ENCODE measurements around the gene COPS6. TPM values are rescaled to one million over a fixed set of nuclear protein-coding genes. Genes with fewer than 3 reads are reported as not detected.

COPS6 gene
- total RNA-seq, 1 donor from 2014 or later = 103 TPM

DNA sequence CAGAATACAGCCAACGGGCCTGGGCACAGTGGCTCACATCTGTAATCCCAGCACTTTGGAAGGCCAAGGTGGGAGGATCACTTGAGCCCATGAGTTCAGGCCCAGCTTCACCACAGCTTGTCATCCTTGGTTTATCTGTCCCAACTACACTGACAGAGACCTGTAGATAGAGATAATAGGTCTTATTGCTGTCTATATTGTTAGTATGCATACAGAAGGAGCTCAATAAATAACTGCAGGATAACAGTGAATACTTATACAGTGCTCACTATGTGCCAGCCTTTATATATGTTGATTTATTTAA lies 31.9 kb downstream of the COPS6 start:
- H3K4me1 Mint-ChIP-seq = peaks cover 20% of the 10 kb centered on the region
- DNase-seq (ENCODE audit: low spot score in 2 of 2, unreplicated experiment in 2 of 2) = no peak
- no peaks in the 10 kb centered on the region for H3K9me3 Mint-ChIP-seq
- TF ChIP-seq, protein P1, sequence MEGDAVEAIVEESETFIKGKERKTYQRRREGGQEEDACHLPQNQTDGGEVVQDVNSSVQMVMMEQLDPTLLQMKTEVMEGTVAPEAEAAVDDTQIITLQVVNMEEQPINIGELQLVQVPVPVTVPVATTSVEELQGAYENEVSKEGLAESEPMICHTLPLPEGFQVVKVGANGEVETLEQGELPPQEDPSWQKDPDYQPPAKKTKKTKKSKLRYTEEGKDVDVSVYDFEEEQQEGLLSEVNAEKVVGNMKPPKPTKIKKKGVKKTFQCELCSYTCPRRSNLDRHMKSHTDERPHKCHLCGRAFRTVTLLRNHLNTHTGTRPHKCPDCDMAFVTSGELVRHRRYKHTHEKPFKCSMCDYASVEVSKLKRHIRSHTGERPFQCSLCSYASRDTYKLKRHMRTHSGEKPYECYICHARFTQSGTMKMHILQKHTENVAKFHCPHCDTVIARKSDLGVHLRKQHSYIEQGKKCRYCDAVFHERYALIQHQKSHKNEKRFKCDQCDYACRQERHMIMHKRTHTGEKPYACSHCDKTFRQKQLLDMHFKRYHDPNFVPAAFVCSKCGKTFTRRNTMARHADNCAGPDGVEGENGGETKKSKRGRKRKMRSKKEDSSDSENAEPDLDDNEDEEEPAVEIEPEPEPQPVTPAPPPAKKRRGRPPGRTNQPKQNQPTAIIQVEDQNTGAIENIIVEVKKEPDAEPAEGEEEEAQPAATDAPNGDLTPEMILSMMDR (IDR thresholded peaks at IDR 0.05; ENCODE audit: unreplicated experiment) = no peak
- H3K27me3 Mint-ChIP-seq (ENCODE audit: low read depth) = no peaks in the 10 kb centered on the region
- peaks cover 8% of the 10 kb centered on the region for H3K36me3 Mint-ChIP-seq
- H3K27ac Mint-ChIP-seq = peak overlapping the region; percentile 99
- peak overlapping the region; percentile 94 for H3K4me3 Mint-ChIP-seq

DNA sequence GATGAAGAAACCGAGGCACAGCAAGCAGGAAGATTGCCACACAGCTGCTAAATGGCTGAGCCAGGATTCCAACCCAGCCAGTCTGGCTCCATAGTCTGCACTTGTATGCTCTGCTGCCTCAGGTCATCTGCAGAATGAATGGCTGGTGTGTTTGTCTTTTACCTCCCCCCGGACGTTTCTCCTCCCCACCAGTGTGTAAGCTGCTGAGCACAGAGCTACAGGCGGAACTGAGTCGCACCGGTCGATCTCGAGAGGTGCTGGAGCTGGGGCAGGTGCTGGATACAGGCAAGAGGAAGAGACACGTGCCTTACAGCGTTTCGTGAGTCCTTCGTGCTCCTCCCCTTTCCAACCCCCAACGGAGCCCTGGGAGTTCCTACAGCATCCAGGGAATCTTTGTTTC lies 33.3 kb downstream of the COPS6 start:
- Mint-ChIP-seq H3K36me3 (peaks cover 2% of the 10 kb centered on the region), H3K4me3 (no peak overlapping the region), H3K27ac (no peak overlapping the region), H3K4me1 (peaks cover 29% of the 10 kb centered on the region), H3K9me3 (no peaks in the 10 kb centered on the region), H3K27me3 (ENCODE audit: low read depth) (no peaks in the 10 kb centered on the region)
- DNase-seq (ENCODE audit: low spot score in 2 of 2, unreplicated experiment in 2 of 2) = no peak
- TF ChIP-seq, protein P1 (IDR thresholded peaks at IDR 0.05; ENCODE audit: unreplicated experiment) = no peak

DNA sequence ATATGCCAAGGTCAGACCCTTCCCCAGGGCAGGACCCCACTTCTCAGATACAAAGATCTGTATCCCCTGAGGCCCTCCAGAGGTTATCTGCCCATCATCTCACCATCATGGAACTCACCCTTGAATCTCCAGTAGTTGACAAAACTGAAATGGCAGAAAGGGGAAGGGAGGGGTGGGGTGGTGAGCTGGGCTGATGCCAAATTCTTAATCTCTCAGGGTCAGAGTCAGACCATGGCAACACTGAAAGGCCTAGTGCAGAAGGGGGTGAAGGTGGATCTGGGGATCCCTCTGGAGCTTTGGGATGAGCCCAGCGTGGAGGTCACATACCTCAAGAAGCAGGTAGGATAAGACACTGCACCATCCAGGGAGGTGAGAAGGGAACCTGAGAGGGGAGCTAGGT lies 33.8 kb downstream of the COPS6 start:
- Mint-ChIP-seq H3K36me3 (peaks cover 2% of the 10 kb centered on the region), H3K9me3 (no peaks in the 10 kb centered on the region), H3K27me3 (ENCODE audit: low read depth) (no peaks in the 10 kb centered on the region), H3K4me1 (peaks cover 29% of the 10 kb centered on the region), H3K27ac (no peak overlapping the region), H3K4me3 (no peak overlapping the region)
- TF ChIP-seq, protein P1 (IDR thresholded peaks at IDR 0.05; ENCODE audit: unreplicated experiment) = no peak
- DNase-seq (ENCODE audit: low spot score in 2 of 2, unreplicated experiment in 2 of 2) = no peak

DNA sequence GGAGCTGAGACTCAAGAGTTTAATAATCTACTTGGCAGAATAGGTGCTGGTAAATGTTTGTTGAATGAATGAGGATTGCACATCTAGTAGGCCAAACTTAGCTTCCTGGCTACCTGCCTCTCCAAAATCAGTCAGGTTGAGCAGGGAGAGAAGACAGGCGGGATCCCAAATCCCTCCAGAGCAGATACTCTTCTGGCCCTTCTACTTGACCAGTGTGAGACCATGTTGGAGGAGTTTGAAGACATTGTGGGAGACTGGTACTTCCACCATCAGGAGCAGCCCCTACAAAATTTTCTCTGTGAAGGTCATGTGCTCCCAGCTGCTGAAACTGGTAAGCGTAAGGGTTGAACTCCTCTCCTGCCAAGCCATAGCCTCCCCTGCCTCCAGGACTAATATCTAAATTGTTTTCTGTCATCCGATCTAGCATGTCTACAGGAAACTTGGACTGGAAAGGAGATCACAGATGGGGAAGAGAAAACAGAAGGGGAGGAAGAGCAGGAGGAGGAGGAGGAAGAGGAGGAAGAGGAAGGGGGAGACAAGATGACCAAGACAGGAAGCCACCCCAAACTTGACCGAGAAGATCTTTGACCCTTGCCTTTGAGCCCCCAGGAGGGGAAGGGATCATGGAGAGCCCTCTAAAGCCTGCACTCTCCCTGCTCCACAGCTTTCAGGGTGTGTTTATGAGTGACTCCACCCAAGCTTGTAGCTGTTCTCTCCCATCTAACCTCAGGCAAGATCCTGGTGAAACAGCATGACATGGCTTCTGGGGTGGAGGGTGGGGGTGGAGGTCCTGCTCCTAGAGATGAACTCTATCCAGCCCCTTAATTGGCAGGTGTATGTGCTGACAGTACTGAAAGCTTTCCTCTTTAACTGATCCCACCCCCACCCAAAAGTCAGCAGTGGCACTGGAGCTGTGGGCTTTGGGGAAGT lies 35.8 kb downstream of the COPS6 start:
- peaks cover 29% of the 10 kb centered on the region for H3K4me1 Mint-ChIP-seq
- peaks cover 2% of the 10 kb centered on the region for H3K36me3 Mint-ChIP-seq
- TF ChIP-seq, protein P1 (IDR thresholded peaks at IDR 0.05; ENCODE audit: unreplicated experiment) = no peak
- peak overlapping the region; percentile 17 for H3K27ac Mint-ChIP-seq
- H3K9me3 Mint-ChIP-seq = no peaks in the 10 kb centered on the region
- DNase-seq (ENCODE audit: low spot score in 2 of 2, unreplicated experiment in 2 of 2) = no peak
- peak overlapping the region; percentile 13 for H3K4me3 Mint-ChIP-seq
- no peaks in the 10 kb centered on the region for H3K27me3 Mint-ChIP-seq (ENCODE audit: low read depth)

DNA sequence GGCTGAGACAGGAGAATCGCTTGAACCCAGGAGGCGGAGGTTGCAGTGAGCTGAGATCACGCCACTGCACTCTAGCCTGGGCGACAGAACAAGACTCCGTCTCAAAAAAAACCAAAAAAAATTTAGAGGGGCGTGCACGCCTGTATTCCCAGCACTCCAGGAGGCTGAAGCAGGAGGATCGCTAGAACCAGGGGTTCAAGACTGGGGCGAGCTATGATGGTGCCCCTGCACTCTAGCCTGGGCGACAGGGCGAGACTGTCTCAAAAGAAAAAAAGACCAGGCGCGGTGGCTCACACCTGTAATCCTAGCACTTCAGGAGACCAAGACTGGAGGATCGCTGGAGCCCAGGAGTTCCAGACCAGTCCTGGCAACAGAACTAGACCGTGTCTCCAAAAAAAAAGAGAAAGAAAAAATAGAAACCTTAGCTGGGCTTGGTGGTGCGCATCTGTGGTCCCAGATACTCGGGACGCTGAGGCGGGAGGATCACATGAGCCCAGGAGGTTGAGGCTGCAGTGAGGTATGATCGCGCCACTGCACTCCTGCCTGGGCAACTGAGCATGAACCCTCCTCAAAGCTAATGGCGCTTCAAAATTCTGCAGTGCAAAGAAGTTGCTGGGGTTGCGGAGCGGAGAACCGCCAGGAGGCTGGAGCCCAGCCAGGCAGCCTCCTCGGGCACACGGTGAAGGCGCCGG lies 37.6 kb downstream of the COPS6 start:
- H3K9me3 Mint-ChIP-seq = no peaks in the 10 kb centered on the region
- TF ChIP-seq, protein P1 (IDR thresholded peaks at IDR 0.05; ENCODE audit: unreplicated experiment) = no peak
- H3K27ac Mint-ChIP-seq = peak overlapping the region; percentile 99
- peak overlapping the region; percentile 96 for H3K4me3 Mint-ChIP-seq
- no peak for DNase-seq (ENCODE audit: low spot score in 2 of 2, unreplicated experiment in 2 of 2)
- peaks cover 20% of the 10 kb centered on the region for H3K4me1 Mint-ChIP-seq
- peaks cover 2% of the 10 kb centered on the region for H3K36me3 Mint-ChIP-seq
- no peaks in the 10 kb centered on the region for H3K27me3 Mint-ChIP-seq (ENCODE audit: low read depth)

All from mesothelial cell of epicardium (in vitro differentiated cells).